CD4-positive, alpha-beta T cell (primary cell): ENCODE measurements around the gene VWA1. TPM values are rescaled to one million over a fixed set of nuclear protein-coding genes. Genes with fewer than 3 reads are reported as not detected.

ENCODE experiments used
- ATAC-seq: fragments of 200-7000 bp; cut with Tn5 transposase; one replicate; pipeline ENCODE4 v1.10.0; 2022; ENCODE audit warnings: mild to moderate bottlenecking; ENCODE audit not compliant: poor library complexity
- CTCF ChIA-PET: fragments of 350-600 bp; sonication (Branson Sonifier 250); formaldehyde crosslinking; loops from one replicate; lab custom pipeline; 2021; ENCODE audit warnings: antibody characterized with exemption, inconsistent platforms; lab: Charles Lee
- POLR2A ChIA-PET: fragments of 350-600 bp; sonication (Branson Sonifier 250); formaldehyde crosslinking; loops from one replicate; lab custom pipeline; 2021; ENCODE audit warnings: antibody characterized with exemption, inconsistent platforms; lab: Charles Lee
- DNase-seq, 14 experiments: peaks; one replicate each; pipeline ENCODE4 v3.0.0-alpha.2; 2013 to 2020; ENCODE audit warnings: mixed read lengths in 2 of 14
- H3K27ac ChIP-seq, 2 donors: one replicate each; pipeline versions ENCODE4 v1.5.1 to v1.7.0; 2013; ENCODE audit warnings: low read length in 2 of 2, low read depth in 1 of 2, mild to moderate bottlenecking in 1 of 2
- H3K27me3 ChIP-seq, 2 experiments: 1 replicate in 1 of 2; 2 replicates in 1 of 2; pipeline versions ENCODE4 v1.6.1 to v1.7.0; 2013; ENCODE audit warnings: low read length in 2 of 2, control low read depth in 1 of 2, mild to moderate bottlenecking in 1 of 2, moderate library complexity in 1 of 2; ENCODE audit not compliant: insufficient read depth in 2 of 2, control insufficient read depth in 1 of 2
- H3K36me3 ChIP-seq: one replicate; pipeline ENCODE4 v1.6.1; 2013; ENCODE audit warnings: low read length, control low read depth; ENCODE audit not compliant: insufficient read depth
- H3K4me1 ChIP-seq: one replicate; pipeline ENCODE4 v1.6.1; 2013; ENCODE audit warnings: low read length, control low read depth; ENCODE audit not compliant: insufficient read depth
- H3K4me3 ChIP-seq: one replicate; pipeline ENCODE4 v1.5.1; 2013; ENCODE audit warnings: mild to moderate bottlenecking, low read length, moderate library complexity
- H3K9me3 ChIP-seq, 2 experiments: 1 replicate in 1 of 2; 2 replicates in 1 of 2; pipeline versions ENCODE4 v1.6.1 to v1.7.0; 2013; ENCODE audit warnings: low read length in 2 of 2, mild to moderate bottlenecking in 2 of 2, control low read depth in 1 of 2, moderate library complexity in 1 of 2; ENCODE audit not compliant: control insufficient read depth in 1 of 2, insufficient read depth in 1 of 2
- H3K27ac Mint-ChIP-seq: one replicate; pipeline ENCODE4 v1.8.0; 2020; ENCODE audit warnings: mixed read lengths
- H3K27me3 Mint-ChIP-seq: one replicate; pipeline ENCODE4 v1.8.0; 2021; ENCODE audit warnings: mixed read lengths
- H3K36me3 Mint-ChIP-seq: one replicate; pipeline ENCODE4 v1.8.0; 2021; ENCODE audit warnings: low read depth, mixed read lengths
- H3K4me1 Mint-ChIP-seq: one replicate; pipeline ENCODE4 v1.8.0; 2021; ENCODE audit warnings: low read depth, mixed read lengths
- H3K4me3 Mint-ChIP-seq: one replicate; pipeline ENCODE4 v1.8.0; 2020; ENCODE audit warnings: mild to moderate bottlenecking, mixed read lengths
- H3K9me3 Mint-ChIP-seq: one replicate; pipeline ENCODE4 v1.8.0; 2020; ENCODE audit warnings: mixed read lengths
- CTCF ChIP-seq: fragments of 200-600 bp; IDR thresholded peaks from one replicate; pipeline ENCODE4 v1.8.0; 2022; ENCODE audit warnings: antibody characterized with exemption, mild to moderate bottlenecking
- intact Hi-C, 2 experiments: fragments of 100-400 bp; cut with DNase I in 1 of 2; cut with micrococcal nuclease in 1 of 2; formaldehyde crosslinking; loops; one replicate each; pipeline versions ENCODE4 v1.15.1 to v1.9.0; 2023 to 2025; cut with DNase I, micrococcal nuclease
- total RNA-seq, 174 experiments: library from RNA in 2 of 174; stranded (reverse) in 2 of 174; gene quantifications; one replicate each; pipeline ENCODE4 v1.2.3 and lab custom pipeline; 2021 to 2026

The VWA1 gene
- total RNA-seq, 2 experiments from 2014 or later = not detected

- no peak for TF ChIP-seq CTCF
- intact Hi-C loops = no loop called here
- ChIA-PET POLR2A (no interaction called here), CTCF (no interaction called here)
- Mint-ChIP-seq H3K36me3 (no peaks in the 10 kb centered on the region), H3K4me1 (peaks cover 4% of the 10 kb centered on the region), H3K9me3 (no peaks in the 10 kb centered on the region), H3K4me3 (no peak overlapping the region), H3K27ac (no peak overlapping the region), H3K27me3 (peaks cover 17% of the 10 kb centered on the region)
- DNase-seq (peak in 1 of 14 experiments; percentile 32), ATAC-seq (no peak)
- H3K9me3 ChIP-seq = peaks cover 0 to 31% of the 10 kb centered on the region in 2 experiments
- no peaks in the 10 kb centered on the region for H3K36me3 ChIP-seq
- no peak overlapping the region for H3K4me3 ChIP-seq
- H3K27me3 ChIP-seq = peaks cover 44 to 50% of the 10 kb centered on the region in 2 experiments
- H3K4me1 ChIP-seq = peaks cover 33% of the 10 kb centered on the region
- no peak overlapping the region for H3K27ac ChIP-seq
Measured at GRCh38 chr1:1438531-1439381, 3.3 kb downstream of the VWA1 start.

GRCh38 chr1:1439546-1440261 lies 4.2 kb downstream of the VWA1 start:
- peak in 1 of 14 experiments; percentile 29 for DNase-seq
- H3K9me3 ChIP-seq = peaks cover 0 to 26% of the 10 kb centered on the region in 2 experiments
- CTCF ChIA-PET = no interaction called here

More at GRCh38 chr1:1439546-1440261, 4.2 kb downstream of the VWA1 start:
- intact Hi-C loops = loop anchor here in 1 of 2 experiments (5.0 kb wide), 1 partner anchor 407 kb away; no protein-coding TSS in a partner anchor
- no peak for ATAC-seq
- POLR2A ChIA-PET = no interaction called here
- Mint-ChIP-seq H3K36me3 (no peaks in the 10 kb centered on the region), H3K4me3 (no peak overlapping the region), H3K27me3 (peaks cover 17% of the 10 kb centered on the region), H3K27ac (no peak overlapping the region), H3K4me1 (peaks cover 4% of the 10 kb centered on the region), H3K9me3 (no peaks in the 10 kb centered on the region)
- Histone ChIP-seq H3K4me1 (peaks cover 26% of the 10 kb centered on the region), H3K27ac (no peak overlapping the region), H3K36me3 (no peaks in the 10 kb centered on the region), H3K4me3 (no peak overlapping the region), H3K27me3 (peaks cover 35 to 40% of the 10 kb centered on the region in 2 experiments)
- no peak for TF ChIP-seq CTCF
